ENCODE measurements around the gene VSTM2L. TPM values are rescaled to one million over a fixed set of nuclear protein-coding genes. Genes with fewer than 3 reads are reported as not detected.

The VSTM2L gene
- total and polyA plus RNA-seq, 2 of the 4 experiments (the other 2 are of a cell fraction), result 0.18 to 0.19 TPM

DNA sequence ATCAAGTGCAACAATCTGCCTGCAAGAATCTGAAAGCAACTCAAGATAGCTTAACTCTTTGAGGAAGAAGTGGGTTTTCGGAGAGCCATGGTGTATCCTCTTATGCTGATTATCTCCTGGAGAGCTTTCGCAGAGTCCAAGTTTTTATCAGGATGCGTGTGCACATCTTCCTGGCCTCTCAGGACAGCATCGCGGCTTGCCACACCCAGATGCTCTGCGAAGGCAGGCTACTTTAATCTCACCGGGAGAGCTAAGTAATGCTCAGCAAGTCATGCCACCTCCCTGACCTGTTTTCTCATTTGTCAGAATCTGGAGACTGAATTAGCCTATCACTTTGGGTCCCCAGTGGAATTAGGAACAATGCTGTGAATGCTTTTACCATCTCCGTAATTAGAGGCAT is 77.5 kb downstream of the VSTM2L start (continued):
- TF ChIP-seq, protein P1, sequence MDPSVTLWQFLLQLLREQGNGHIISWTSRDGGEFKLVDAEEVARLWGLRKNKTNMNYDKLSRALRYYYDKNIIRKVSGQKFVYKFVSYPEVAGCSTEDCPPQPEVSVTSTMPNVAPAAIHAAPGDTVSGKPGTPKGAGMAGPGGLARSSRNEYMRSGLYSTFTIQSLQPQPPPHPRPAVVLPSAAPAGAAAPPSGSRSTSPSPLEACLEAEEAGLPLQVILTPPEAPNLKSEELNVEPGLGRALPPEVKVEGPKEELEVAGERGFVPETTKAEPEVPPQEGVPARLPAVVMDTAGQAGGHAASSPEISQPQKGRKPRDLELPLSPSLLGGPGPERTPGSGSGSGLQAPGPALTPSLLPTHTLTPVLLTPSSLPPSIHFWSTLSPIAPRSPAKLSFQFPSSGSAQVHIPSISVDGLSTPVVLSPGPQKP (IDR thresholded peaks at IDR 0.05; ENCODE audit: borderline replicate concordance, low read depth, low read length), result no peak

DNA sequence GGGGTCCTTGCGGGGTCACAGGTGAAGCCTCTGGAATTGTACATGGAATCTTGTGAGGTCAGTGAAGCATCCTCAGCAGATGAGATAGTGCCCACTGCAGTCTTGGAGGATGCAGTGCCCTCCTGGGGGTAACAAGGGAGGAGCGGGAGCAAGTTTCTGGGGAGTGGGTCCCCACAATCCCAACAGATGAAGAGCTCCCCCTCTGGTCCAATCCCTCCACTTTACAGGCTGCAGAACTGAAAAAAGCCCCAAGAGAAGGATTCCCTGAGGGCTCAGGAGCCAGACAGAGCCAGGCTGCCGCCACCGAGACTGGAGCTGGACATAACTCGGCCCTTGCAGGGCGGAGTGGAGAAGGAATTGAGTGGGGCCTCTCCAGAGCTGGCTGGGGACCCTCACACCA is 77.9 kb downstream of the VSTM2L start:
- no peaks in the 10 kb centered on the region for H3K4me1 ChIP-seq (ENCODE audit: control insufficient read depth, insufficient read depth, low read length)
- H3K4ac ChIP-seq (ENCODE audit: low read depth, low read length), result no peak overlapping the region
- H4K20me1 ChIP-seq (ENCODE audit: insufficient read depth, low read length), result no peaks in the 10 kb centered on the region
- no peak overlapping the region for H2BK15ac ChIP-seq (ENCODE audit: low read depth, low read length)
- H4K5ac ChIP-seq (ENCODE audit: low read depth, low read length), result no peak overlapping the region
- H3K9me1 ChIP-seq (ENCODE audit: insufficient read depth, low read length), result no peaks in the 10 kb centered on the region
- no peak overlapping the region for H3K9ac ChIP-seq (ENCODE audit: low read depth, low read length)
- no peak for DNase-seq
- ATAC-seq (ENCODE audit: low read depth), result no peak
- dilution Hi-C loops (cut with HindIII; ENCODE audit: low sequenced_read_pairs, unreplicated experiment), result no loop called here
- H3K27ac ChIP-seq (ENCODE audit: insufficient read depth, low read length), result no peak overlapping the region
- H2AK5ac ChIP-seq (ENCODE audit: low read depth, low read length), result no peak overlapping the region
- WGBS, 2 experiments (ENCODE audit: extremely low coverage in 2 of 2, insufficient read length in 1 of 2), result no CpG with 5 or more reads among the region's 6 CpGs
- no peak overlapping the region for H4K91ac ChIP-seq (ENCODE audit: insufficient read depth, low read depth, low read length)
- no peaks in the 10 kb centered on the region for H3K79me1 ChIP-seq (ENCODE audit: low read depth in 1 of 2, low read length in 2 of 2)
- in situ Hi-C loops (cut with MboI; ENCODE audit: low sequenced_read_pairs), result no loop called here
- H3K56ac ChIP-seq (ENCODE audit: extremely low read depth, insufficient read depth, low read length), result no peak overlapping the region
- H4K8ac ChIP-seq (ENCODE audit: low read depth in 2 of 2, low read length in 2 of 2), result no peak overlapping the region
- TF ChIP-seq RAD21 (IDR thresholded peaks at IDR 0.05; ENCODE audit: low read length) (no peak), POLR2A (IDR thresholded peaks at IDR 0.05; ENCODE audit: low read depth, low read length) (no peak), MAFK (IDR thresholded peaks at IDR 0.05; ENCODE audit: low read depth, low read length) (no peak), NFE2L2 (IDR thresholded peaks at IDR 0.05; ENCODE audit: low read depth, low read length) (no peak), CHD1 (IDR thresholded peaks at IDR 0.05; ENCODE audit: low read depth, low read length) (no peak), MXI1 (IDR thresholded peaks at IDR 0.05; ENCODE audit: borderline replicate concordance, low read depth, low read length) (no peak), RCOR1 (IDR thresholded peaks at IDR 0.05; ENCODE audit: insufficient replicate concordance, low read length) (no peak), SMC3 (IDR thresholded peaks at IDR 0.05; ENCODE audit: low read depth, low read length) (no peak), MAZ (IDR thresholded peaks at IDR 0.05; ENCODE audit: borderline replicate concordance, low read depth, low read length) (no peak), FOS (IDR thresholded peaks at IDR 0.05; ENCODE audit: low read depth, low read length) (no peak), RFX5 (IDR thresholded peaks at IDR 0.05; ENCODE audit: low read depth, low read length) (no peak)
- TF ChIP-seq, protein P2, sequence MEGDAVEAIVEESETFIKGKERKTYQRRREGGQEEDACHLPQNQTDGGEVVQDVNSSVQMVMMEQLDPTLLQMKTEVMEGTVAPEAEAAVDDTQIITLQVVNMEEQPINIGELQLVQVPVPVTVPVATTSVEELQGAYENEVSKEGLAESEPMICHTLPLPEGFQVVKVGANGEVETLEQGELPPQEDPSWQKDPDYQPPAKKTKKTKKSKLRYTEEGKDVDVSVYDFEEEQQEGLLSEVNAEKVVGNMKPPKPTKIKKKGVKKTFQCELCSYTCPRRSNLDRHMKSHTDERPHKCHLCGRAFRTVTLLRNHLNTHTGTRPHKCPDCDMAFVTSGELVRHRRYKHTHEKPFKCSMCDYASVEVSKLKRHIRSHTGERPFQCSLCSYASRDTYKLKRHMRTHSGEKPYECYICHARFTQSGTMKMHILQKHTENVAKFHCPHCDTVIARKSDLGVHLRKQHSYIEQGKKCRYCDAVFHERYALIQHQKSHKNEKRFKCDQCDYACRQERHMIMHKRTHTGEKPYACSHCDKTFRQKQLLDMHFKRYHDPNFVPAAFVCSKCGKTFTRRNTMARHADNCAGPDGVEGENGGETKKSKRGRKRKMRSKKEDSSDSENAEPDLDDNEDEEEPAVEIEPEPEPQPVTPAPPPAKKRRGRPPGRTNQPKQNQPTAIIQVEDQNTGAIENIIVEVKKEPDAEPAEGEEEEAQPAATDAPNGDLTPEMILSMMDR (conservative IDR thresholded peaks at IDR 0.05; ENCODE audit: low read depth, low read length), result no peak
- TF ChIP-seq, protein P1 (IDR thresholded peaks at IDR 0.05; ENCODE audit: borderline replicate concordance, low read depth, low read length), result no peak
- no peak overlapping the region for H3K23ac ChIP-seq (ENCODE audit: low read depth, low read length)
- H2AFZ ChIP-seq (replicated peaks; ENCODE audit: low read length, poor library complexity), result no peak overlapping the region
- H3K9me3 ChIP-seq (ENCODE audit: control insufficient read depth, insufficient read depth, low read length), result no peaks in the 10 kb centered on the region
- CTCF ChIA-PET, result no interaction called here
- H2BK120ac ChIP-seq (ENCODE audit: low read depth, low read length), result no peak overlapping the region
- POLR2A ChIA-PET (ENCODE audit: unreplicated experiment), result no interaction called here
- peaks cover 5% of the 10 kb centered on the region for H3K36me3 ChIP-seq (ENCODE audit: control insufficient read depth, insufficient read depth, low read length)
- H3K4me2 ChIP-seq (ENCODE audit: low read depth, low read length), result no peak overlapping the region
- H2AK9ac ChIP-seq (replicated peaks; ENCODE audit: low read depth, low read length, poor library complexity), result no peak overlapping the region
- H2BK20ac ChIP-seq (ENCODE audit: low read depth, low read length), result no peak overlapping the region
- intact Hi-C loops (cut with micrococcal nuclease), result no loop called here
- H2BK5ac ChIP-seq (ENCODE audit: low read depth, low read length, poor library complexity, severe bottlenecking), result no peak overlapping the region
- no TSS peak for BruUV-seq (replicated peaks)
- H3K14ac ChIP-seq (replicated peaks; ENCODE audit: low read depth, low read length), result no peak overlapping the region
- no peak overlapping the region for H3K4me3 ChIP-seq (ENCODE audit: insufficient read depth, low read depth, low read length)
- H3K18ac ChIP-seq (ENCODE audit: low read depth, low read length), result no peak overlapping the region
- no peaks in the 10 kb centered on the region; the same call in 1 of the 2 replicates for H3K27me3 ChIP-seq (ENCODE audit: control insufficient read depth, insufficient read depth, low read length)
